HTERT RPE-1 (cell line): ENCODE data around the gene RHOT1.
"Not testable (repeated sequence)": the region's sequence is repeated elsewhere in the genome, so short reads cannot be mapped to it uniquely, and the experiment has no call there.

Source experiments
- in situ Hi-C: fragments of 300-500 bp; cut with MboI; formaldehyde crosslinking; loops from 4 replicates; pipeline ENCODE4 v1.14.3; 2020; ENCODE audit warnings: low sequenced_read_pairs

Gene RHOT1

DNA sequence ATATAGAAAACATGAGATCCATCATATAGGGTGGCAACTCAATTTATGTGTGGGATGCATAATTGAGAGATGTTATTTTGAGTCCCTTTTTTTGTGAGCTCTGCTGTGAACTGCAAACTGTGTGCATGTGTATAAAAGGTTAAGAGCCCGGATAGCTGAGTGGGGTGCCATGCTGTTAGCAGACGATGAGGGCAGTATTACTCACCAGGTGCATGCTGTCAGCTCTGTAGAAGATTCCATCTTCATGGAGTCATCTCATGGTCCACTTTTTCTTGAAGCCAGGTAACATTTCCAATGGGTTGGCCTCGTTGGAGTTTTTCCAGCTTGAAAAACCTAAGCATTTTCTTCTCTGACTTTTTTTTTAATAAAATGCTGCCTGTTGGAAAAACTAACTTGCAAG lies 80.3 kb downstream of the RHOT1 start:
- in situ Hi-C loops = no loop called here

DNA sequence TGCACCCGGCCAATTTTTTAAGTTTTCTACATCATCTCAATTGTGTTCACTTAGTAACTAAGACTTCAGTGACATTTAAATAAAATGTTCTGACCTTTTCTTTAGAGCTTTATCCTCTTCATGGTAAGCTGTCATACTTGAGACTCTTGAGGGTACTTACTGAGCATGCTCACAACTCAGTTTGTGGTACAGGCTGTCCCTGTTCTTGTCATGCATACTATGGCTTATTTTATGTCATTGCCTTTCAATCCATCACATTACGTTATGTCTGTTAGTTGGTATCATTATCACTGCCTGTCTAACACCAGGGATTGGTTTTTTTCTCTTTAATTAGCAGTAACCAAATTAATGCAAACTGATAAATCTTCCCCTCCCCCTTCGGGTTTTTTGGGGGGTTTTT lies 81.4 kb downstream of the RHOT1 start:
- in situ Hi-C loops = no loop called here

DNA sequence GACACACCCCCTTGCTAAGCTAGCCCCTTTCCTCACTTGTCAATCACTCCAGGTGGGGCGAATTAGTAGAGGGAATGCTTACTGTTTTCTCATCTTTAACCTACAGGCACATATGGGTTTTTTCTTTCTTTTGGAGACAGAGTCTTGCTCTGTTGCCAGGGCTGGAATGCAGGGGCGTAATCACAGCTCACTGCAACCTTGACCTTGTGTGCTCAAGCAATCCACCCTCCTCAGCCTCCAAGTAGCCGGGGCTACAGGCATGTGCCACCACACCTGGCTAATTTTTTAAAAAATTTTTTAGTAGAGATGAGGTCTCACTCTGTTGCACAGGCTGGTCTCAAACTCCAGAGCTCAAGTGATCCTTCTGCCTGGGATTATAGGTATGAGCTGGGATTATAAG lies 84.6 kb downstream of the RHOT1 start:
- in situ Hi-C loops = no loop called here

DNA sequence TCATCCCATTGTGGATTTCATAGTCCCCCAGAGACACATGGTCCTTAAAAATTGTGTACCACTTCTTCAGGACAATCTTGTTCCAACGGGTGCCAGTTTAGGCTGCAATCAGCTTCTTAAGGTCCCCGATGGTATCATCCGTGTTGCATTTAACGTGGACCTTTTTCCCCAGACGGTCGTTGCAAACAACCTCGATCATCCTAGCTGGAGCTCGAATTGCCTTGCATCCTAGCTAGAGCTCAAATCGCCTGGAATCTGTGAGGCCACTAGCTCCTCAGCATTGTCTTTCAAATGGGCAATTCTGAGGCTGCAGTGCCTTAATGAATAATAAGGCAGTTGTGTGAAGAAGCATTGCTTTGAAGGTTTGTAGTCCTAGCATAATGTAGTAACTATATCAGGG lies 85.6 kb downstream of the RHOT1 start:
- in situ Hi-C loops = no loop called here

DNA sequence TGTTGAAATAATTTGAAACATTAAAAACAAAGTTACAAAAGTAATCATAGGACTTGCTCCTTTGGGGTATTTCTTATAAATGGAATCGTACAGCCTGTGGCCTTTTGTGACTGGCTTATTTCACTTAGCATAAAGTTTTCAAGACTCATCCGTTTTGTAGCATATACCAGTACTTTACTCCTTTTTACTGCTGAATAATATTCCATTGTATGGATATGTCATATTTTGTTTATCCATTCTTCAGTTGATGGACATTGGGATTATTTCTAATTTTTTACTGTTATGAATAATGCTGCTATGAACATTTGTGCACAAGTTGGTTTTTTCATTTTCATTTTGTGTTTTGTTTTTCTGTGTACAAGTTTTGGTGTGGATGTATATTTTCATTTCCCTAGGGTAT lies 93.3 kb downstream of the RHOT1 start:
- in situ Hi-C loops = no loop called here

DNA sequence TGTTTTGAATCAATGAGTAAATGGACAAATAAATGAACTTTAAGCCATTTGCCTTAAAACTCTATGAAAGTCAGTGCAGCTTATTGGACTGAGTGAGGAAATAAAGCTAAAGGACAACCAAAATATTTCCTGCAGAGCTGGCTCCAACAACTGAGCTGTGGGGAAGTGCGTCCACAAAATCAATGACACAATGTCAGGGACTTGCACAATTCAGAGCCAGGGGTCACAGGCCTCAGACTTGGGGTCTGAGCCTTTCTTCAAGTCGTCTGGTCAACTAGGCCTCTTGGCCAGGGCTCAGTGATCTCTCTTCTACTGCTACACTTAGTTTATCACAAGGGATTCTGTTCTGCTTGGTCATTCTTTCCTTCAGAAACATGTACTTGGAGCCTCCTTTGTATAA lies 97.2 kb downstream of the RHOT1 start:
- in situ Hi-C loops = no loop called here

DNA sequence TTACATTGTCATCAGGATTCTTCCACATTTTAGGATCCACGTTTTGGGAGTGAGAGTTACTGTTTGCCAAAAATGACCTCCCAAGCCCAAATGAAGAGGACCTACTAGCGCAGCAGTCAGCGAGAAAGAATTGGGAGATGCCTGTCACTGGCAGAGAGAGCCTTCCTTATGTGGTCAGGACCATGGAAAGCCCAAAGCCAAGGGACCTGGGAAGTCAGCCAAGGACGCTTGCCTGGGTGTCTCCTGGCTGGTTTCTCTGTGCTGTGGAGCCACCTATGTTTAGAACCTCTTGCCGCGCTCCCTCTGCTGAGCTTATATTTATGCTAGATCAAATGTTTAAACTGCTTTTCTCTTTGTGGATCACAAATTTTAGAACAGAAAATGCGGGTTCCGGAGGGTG lies 98.4 kb downstream of the RHOT1 start:
- in situ Hi-C loops = no loop called here

DNA sequence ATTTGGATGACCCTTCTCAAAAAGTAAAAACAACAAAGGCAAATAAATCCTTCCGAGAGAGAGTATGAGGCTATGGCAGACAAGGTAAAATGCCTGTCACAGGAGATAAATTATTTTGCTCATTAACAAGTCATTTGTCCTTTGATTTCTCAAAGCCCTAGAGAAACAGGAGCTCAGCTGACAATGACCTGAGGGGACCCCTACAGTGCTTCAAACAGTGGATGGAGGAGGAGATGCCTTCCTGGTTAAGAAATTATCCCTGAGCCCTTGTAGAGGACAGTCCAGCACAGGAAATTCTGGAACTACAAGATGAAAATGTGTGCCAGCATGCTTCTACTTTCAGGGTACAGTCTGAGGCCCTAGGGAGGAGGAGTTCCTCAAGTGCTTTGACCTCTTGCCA lies 99.3 kb downstream of the RHOT1 start:
- in situ Hi-C loops = no loop called here

DNA sequence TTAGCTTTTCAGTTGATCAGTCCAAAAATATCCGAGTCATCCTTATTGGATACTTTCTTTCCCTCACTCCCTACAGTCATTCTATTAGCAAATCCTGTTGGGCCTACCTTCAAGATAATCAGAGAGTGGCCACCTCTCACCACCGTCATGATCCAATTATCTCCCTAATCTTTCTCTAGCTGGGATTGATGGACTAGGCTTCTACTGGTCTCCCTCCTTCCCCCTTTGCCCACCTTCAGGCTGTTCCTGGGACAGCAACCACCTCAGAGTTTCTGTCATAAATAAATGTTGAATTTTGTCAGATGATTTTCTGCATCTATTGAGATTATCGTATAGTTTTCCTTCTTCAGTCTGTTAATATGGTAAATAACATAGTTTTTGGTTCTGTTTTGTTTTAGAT lies 107.2 kb downstream of the RHOT1 start:
- in situ Hi-C loops = no loop called here

DNA sequence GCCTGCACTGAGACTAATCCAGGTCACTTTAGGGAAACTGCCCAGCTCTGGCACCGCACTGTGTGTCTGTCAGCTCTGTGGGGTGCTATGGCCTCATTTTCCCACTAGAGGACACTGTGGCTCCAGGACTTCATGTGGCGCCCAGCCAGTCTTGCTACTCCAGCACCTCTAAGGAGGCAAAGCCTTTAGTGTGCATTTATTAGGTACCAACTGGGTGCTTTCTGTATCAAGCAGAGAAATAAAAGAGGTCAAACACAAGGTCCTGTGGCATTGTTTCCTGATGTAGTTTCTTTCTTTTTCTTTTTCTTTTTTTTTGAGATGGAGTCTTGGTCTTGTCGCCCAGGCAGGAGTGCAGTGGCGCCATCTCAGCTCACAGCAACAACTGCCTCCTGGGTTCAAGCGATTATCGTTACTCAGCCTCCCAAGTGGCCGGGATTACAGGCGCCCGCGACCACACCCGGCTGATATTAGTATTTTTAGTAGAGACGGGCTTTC lies 110.9 kb downstream of the RHOT1 start:
- in situ Hi-C loops = no loop called here

DNA sequence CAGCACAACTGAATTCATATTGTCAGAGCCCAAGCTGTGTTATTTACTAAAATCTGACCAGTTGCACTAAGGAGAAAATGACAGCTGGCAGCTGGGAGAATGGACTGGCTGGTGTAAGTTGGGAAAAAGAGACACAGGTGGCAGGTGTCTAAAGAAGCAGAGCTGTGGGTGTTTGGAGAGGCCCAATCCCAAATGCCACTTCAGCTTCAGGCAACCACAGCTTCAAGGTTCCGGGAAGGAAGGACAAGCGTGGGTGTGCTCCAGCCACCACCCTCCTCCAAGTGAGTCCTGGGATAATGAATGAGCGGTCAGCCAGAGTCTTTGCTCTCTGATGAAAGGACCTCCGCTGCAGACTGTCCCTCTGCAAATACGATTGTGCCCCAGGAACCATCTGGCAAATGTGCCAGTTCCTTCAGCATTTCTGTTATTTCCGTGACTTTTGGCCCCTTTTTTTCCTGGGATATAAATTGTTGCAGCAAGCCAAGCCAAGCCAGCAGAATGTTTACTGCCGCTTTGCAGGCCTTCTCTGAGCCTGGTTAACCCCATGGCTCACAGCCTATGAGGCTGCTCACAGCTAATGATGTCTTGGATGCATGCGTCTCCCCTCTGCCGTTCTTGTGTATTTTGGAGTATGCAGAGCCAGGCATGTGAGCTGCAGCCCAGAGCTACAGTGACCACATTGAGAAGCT lies 113.9 kb downstream of the RHOT1 start:
- in situ Hi-C loops = no loop called here

DNA sequence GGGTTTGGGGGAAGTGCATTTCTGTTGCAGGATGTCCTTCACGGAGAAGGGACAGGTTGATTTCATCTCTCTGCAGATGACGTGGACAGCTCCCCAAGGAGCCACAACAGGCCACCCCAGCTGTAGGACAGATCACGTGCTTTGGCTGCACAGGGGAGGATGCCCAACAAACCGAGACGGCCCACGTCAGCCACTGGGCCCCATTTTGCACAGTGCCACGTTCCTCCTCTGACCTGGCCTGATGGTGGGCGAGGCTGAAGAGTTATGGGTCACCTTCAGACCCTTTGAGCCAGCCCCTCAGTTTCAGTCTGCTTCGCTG lies 114.4 kb downstream of the RHOT1 start:
- in situ Hi-C loops = no loop called here

DNA sequence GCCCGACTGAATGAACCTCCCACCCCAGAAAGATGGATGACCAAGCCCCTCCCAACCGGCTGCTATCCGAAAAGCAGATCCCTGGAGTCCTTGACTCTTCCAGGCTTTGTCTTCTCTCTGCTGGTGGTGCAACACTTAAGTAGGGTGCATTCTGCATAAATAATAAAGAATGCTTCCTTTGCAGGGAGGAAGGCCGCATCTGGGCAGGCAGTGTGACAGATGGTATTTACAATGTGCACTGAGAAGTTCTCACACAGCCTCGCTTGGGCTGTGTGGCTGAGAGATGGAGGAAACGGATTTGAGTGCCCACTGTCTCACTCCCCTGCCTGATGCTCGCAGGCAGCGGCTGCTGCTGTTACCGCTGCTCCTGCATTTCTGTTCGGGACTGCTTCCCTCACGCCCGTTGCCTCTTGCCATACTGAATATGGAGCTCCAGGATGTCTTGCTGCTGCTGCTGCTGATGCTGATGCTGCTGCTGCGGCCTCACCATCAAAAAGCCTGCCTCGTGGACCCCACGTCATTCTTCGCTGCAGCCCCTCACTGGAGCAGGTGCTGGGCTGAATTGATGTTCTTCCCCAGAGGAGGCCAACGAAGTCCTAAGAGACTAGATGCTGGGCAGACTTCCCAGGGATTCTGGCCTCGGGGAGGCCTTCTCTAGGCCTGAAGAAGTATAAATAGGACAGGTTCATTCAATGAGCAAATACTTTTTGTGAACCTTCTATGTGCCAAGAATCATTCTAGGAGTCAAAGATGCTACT lies 116.3 kb downstream of the RHOT1 start:
- in situ Hi-C loops = no loop called here

DNA sequence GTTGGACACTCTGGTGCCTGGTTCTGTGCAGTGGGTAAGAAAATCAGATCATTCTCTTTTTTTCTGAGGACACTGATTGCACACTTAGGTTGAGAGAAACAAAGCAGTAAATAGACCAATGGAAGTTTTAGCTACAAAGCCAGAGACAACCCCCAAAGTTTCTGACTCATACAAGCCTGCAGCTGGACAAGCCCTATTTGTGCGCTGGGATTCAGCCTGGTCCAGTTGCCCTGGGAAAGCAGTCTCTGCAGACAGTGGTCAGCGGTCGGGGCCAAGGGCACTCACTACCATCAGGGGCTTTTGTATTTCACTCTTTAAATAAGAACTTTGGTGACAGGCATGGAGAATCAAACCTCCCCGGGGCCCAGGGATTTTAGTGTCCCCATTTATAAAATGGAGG lies 117.3 kb downstream of the RHOT1 start:
- in situ Hi-C loops = no loop called here

DNA sequence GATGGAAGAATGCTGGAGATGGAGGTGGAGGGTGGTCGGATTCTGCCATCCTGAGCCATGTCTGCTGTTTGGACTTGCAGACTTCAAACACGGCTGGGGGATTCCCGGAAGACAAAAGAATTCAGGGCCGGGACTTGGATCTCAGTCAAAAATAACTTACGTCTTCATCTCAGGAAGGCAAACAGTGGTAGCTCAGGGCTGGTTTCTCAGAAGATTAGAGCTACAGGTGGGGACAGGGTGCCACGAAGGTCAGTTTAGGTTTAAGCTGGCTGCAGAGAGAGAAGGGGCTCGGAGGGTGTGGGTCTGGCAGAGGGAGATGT lies 119.1 kb downstream of the RHOT1 start:
- in situ Hi-C loops = no loop called here

DNA sequence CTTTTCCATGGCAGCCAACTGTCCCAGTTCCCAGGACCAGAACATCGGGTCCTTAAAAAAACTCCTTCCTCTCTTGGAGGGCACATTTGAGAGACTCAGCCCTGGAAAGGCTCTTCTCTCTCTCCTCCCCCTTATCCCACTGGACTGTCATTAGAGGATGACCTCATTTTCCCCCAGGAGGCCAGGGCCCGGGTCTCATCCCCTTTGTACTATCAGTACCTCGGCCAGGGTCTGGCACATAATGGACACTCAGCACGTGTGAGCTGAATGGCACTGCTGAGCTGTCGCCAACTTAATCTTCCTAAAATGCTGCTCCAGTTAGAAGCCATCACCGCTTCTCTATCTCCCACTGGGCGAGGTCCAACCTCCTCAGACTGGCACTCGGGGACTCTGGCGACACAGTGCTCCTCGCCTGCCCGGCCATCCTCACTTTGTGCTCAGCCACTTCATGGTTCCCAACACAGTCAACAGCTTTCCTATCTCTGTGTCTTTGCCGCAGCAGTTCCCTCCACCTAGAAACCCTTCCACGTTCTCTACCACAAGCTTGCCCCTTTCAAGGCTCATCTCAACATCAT lies 119.7 kb downstream of the RHOT1 start:
- in situ Hi-C loops = no loop called here

DNA sequence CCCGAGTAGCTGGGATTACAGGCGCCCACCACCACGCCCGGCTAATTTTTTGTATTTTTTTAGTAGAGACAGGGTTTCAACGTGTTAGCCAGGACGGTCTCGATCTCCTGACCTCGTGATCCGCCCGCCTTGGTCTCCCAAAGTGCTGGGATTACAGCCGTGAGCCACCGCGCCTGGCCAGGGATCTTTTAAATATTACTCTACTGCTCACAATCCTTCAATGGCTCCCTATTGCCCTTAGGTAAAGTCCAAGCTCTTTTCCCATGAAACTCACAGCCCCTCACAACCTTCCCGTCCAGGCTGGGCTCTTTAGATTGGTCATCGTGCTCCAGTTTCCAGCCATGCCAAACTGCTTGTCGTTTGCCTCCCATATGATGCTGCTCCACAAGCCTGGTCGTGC lies 121.2 kb downstream of the RHOT1 start:
- in situ Hi-C loops = not testable (repeated sequence)

DNA sequence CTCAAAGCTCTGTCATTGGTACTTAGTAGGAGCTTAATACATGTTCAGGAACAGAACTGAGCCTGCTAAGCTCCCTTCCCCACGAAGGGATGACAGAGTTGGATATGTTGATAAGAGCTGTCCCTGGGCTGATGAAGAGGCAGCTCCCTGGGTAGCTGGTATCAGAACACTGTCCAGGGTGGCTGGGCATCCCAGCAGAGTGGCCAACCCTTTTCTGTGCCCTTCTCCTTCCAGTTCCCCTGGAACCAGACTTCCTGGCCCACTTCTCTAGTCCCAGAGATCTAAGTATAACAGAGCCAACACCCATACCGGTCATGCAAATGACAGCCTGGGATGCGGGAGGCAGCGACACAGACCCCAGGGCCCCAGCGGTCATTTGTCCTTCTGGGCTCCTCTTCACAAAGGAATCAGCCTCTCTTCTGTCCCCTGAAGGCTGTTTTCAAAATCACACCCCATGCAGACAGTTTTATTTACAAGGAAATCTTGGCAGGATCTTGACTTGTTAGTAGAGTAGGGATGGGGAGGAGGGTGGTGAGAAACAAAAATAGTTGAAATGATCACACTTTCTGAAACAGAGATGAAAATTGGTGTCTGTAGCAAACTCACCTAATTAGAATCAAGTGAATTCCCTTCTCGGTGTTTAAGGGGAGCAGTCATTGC lies 122.0 kb downstream of the RHOT1 start:
- in situ Hi-C loops = no loop called here

DNA sequence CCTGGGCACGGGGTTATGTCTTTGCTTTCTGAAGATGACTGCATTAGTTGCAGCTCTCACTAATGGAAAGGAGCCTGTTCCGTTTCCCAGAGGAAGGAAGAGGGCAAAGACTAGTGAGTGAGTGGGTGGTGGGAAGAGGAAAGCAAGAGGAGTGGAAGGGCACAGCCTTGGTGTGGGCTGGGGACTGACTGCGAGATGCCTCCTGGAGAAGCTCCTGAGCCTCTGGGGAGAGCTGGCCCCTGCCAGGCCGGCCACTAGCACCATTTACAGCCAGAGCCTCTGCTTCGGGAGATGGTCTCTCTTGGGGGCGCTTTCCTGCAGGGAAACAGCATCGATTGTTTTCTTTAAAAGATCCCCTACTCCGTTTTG lies 122.5 kb downstream of the RHOT1 start:
- in situ Hi-C loops = no loop called here

DNA sequence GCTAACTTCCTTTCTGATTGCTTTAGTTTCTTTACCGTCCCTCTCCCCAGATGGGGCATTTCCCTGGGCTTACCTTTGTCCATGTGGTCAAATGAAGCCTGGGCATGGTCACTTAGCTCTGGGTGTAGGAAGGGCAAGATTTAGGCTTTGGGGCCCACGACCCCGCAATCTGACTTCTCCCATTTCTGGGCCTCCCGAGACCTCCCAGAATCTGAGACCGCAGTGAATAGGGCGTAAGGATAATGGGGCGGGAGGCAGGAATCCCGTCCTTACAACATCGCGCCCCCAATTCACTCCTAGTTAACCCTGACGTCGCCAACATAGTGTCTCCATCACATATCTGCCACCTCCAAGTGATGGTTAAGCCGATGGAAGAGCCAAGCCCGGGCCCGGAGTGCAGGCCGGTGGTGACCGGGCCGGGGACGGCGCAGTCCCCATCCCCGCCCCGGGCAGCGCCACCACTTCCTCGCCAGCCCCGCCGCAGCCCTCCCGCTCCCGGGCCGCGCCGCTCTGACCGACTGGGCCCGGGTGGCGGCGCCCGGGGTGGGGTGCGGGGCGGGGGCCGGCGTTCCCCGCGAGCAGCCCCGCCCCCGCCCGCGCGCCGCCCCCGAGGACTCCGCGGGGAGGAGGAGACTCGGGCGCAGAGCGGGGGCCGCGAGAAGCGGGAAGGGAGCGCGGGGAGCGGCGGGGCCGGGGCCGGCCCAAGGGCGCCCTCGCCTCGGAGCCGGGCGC lies 123.1 kb downstream of the RHOT1 start, which contains the start of gene RHBDL3:
Gene RHBDL3 (plus strand): TSS at position 641 of the 732 bp plus-strand sequence. CDS start 358 bp downstream, outside the sequence.
- in situ Hi-C loops = no loop called here

DNA sequence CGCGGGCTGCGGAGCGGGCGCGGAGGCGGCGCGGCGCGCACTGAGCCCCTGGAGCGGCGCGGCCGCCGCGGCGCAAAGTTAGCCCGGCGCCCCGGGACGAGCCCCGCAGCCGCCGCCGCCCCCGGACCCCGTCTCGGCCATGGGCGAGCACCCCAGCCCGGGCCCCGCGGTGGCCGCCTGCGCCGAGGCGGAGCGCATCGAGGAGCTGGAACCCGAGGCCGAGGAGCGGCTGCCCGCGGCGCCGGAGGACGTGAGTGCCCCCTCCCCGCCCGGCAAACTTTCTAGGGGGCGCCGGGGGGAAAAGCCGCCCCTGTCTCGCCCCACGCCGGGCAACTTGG lies 123.7 kb downstream of the RHOT1 start:
- in situ Hi-C loops = no loop called here
